Psoas muscle (tissue), 8 donors: Measurements from ENCODE around the gene NOX5. TPM values are rescaled to one million over a fixed set of nuclear protein-coding genes. Genes with fewer than 3 reads are reported as not detected.

Experiments
- ATAC-seq, 4 donors: fragments of 200-7000 bp; cut with Tn5 transposase; one replicate each; pipeline ENCODE4 v1.9.1; 2020; ENCODE audit warnings: moderate library complexity in 3 of 4, mild to moderate bottlenecking in 2 of 4
- DNase-seq, 2 donors: peaks; one replicate each; pipeline ENCODE4 v3.0.0-alpha.2; 2020
- H3K27ac ChIP-seq: fragments of 200-600 bp; one replicate; pipeline ENCODE4 v1.8.0; 2022
- H3K27me3 ChIP-seq, 3 donors: fragments of 200-600 bp in 1 of 3; one replicate each; pipeline versions ENCODE4 v1.6.1 to v1.8.0; 2013 to 2022; ENCODE audit warnings: low read length in 2 of 3, mild to moderate bottlenecking in 2 of 3, moderate library complexity in 1 of 3; ENCODE audit not compliant: insufficient read depth in 3 of 3
- H3K36me3 ChIP-seq, 2 donors: fragments of 200-600 bp in 1 of 2; one replicate each; pipeline versions ENCODE4 v1.6.1 to v1.8.0; 2013 to 2022; ENCODE audit warnings: low read depth in 1 of 2, mild to moderate bottlenecking in 1 of 2, moderate library complexity in 1 of 2; ENCODE audit not compliant: insufficient read depth in 1 of 2
- H3K4me1 ChIP-seq: fragments of 200-600 bp; one replicate; pipeline ENCODE4 v1.8.0; 2022
- H3K4me3 ChIP-seq: fragments of 200-600 bp; one replicate; pipeline ENCODE4 v1.8.0; 2022; ENCODE audit warnings: mild to moderate bottlenecking
- H3K9me3 ChIP-seq: fragments of 200-600 bp; one replicate; pipeline ENCODE4 v1.8.0; 2022
- WGBS, 3 donors: extraction: QIAGEN DNeasy Blood & Tissue Kit; methylation state at CpG; one replicate each; pipeline versions ENCODE4 v1.1.6 to v1.1.7; 2013; 5-methylcytosine and 5-hydroxymethylcytosine counted together
- intact Hi-C, 2 donors: fragments of 100-400 bp; cut with DNase I; formaldehyde crosslinking; loops; one replicate each; pipeline versions ENCODE4 v1.11.0 to v1.14.2; 2022
- polyA plus RNA-seq, 3 donors: library from polyadenylated mRNA; stranded (reverse); fragments of 200-250 nt; gene quantifications; one replicate each; pipeline ENCODE4 v1.2.3, GENCODE V29; 2013
- total RNA-seq, 4 donors: library from RNA; stranded (reverse); fragmentation: NEBNext Ultra II Directional in 2 of 4; extraction: Animal tissue kit (Norgen Biotek cat#: 25700) in 2 of 4; gene quantifications; one replicate each; pipeline versions ENCODE4 v1.2.1 to v1.2.4, GENCODE V29; 2021 to 2023
- TF ChIP-seq, protein P1 (sequence below): fragments of 200-600 bp; IDR thresholded peaks from one replicate; pipeline ENCODE4 v1.8.0; 2022; ENCODE audit warnings: antibody characterized with exemption
- donor health status: healthy with polysubstance abuse.
- donor health status: DM: no; HTN: no; CAD: no; lungs with moderate emphysema.
- donor health status: Bipolar disorder and iron deficiency.
- donor health status: healthy.
- donor health status: DM: yes; HTN: yes; CAD: no.
- donor health status: DM: no; HTN: no; CAD: no.
- donor health status: DM: no; HTN: no; CAD: no.
- donor health status: DM: yes; HTN: yes; CAD: no.

The NOX5 gene
- total and polyA plus RNA-seq, 7 donors, result 0.03 to 0.13 (median 0.04) TPM; not detected in 3

- H3K4me3 ChIP-seq, result no peak overlapping the region
- peaks cover 4% of the 10 kb centered on the region for H3K9me3 ChIP-seq
- 80 to 83% (median 82%) methylated on average over 5 of the region's 5 CpGs for WGBS, 3 donors
- no peaks in the 10 kb centered on the region for H3K27me3 ChIP-seq
- H3K36me3 ChIP-seq, result no peaks in the 10 kb centered on the region
- H3K27ac ChIP-seq, result no peak overlapping the region
- ATAC-seq (no peak), DNase-seq (no peak)
- TF ChIP-seq, protein P1, sequence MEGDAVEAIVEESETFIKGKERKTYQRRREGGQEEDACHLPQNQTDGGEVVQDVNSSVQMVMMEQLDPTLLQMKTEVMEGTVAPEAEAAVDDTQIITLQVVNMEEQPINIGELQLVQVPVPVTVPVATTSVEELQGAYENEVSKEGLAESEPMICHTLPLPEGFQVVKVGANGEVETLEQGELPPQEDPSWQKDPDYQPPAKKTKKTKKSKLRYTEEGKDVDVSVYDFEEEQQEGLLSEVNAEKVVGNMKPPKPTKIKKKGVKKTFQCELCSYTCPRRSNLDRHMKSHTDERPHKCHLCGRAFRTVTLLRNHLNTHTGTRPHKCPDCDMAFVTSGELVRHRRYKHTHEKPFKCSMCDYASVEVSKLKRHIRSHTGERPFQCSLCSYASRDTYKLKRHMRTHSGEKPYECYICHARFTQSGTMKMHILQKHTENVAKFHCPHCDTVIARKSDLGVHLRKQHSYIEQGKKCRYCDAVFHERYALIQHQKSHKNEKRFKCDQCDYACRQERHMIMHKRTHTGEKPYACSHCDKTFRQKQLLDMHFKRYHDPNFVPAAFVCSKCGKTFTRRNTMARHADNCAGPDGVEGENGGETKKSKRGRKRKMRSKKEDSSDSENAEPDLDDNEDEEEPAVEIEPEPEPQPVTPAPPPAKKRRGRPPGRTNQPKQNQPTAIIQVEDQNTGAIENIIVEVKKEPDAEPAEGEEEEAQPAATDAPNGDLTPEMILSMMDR, result no peak
- intact Hi-C loops, result no loop called here
- no peaks in the 10 kb centered on the region for H3K4me1 ChIP-seq
These were observed 1.6 kb upstream of the NOX5 start for GRCh38 chr15:69012761-69013364.

DNA sequence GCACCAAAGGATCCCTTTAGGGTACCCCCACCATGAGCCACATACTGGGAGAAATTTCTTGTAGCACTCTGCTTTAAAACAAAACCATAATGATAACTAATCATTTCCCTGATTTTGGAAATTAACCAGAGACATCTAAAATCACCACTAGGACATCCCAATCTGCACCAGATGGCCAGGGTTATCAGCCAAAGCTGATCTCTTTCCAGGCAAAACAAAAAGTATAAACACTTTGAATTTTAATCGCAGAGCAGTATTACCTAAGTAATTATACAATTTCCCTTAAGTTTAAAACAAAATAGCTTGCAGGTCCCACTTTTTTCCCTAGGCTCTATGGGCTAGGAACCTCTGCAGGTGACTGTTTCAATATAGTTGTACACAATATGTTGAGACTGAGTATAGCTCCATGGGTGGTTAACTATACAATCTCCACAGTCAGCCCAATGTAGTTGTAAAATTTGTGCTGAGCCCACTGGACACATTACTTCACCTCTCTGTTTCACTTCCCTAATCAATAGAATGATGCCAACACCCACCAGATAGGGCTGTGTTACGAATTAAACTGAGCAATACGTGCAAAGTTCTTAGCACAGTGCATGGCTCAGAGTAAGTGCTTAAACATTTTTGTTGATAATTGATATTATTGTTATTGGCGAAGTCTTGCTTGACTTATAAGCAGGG lies 629 bp upstream of the NOX5 start:
- no peak overlapping the region for H3K4me3 ChIP-seq
- TF ChIP-seq, protein P1, result no peak
- H3K36me3 ChIP-seq, result no peaks in the 10 kb centered on the region
- ATAC-seq (no peak), DNase-seq (no peak)
- WGBS, 3 donors, result 90 to 96% (median 91%) methylated on average over 4 of the region's 4 CpGs
- no peaks in the 10 kb centered on the region for H3K4me1 ChIP-seq
- no peaks in the 10 kb centered on the region for H3K27me3 ChIP-seq
- H3K27ac ChIP-seq, result no peak overlapping the region
- peaks cover 4% of the 10 kb centered on the region for H3K9me3 ChIP-seq
- intact Hi-C loops, result no loop called here

GRCh38 chr15:69015591-69015990 lies 1.1 kb downstream of the NOX5 start:
- intact Hi-C loops, result no loop called here
- DNase-seq, result no peak
- H3K9me3 ChIP-seq, result no peaks in the 10 kb centered on the region
- no peak overlapping the region for H3K4me3 ChIP-seq
- no peak for ATAC-seq
- WGBS, 3 donors, result 74 to 77% (median 75%) methylated on average over 7 of the region's 7 CpGs
- no peak overlapping the region for H3K27ac ChIP-seq
- no peaks in the 10 kb centered on the region for H3K27me3 ChIP-seq
- H3K36me3 ChIP-seq, result no peaks in the 10 kb centered on the region
- no peaks in the 10 kb centered on the region for H3K4me1 ChIP-seq
- TF ChIP-seq, protein P1, result no peak

GRCh38 chr15:69016021-69016595 lies 1.6 kb downstream of the NOX5 start:
- TF ChIP-seq, protein P1, result no peak
- Histone ChIP-seq H3K4me1 (no peaks in the 10 kb centered on the region), H3K27ac (no peak overlapping the region), H3K9me3 (no peaks in the 10 kb centered on the region), H3K4me3 (no peak overlapping the region), H3K36me3 (no peaks in the 10 kb centered on the region), H3K27me3 (no peaks in the 10 kb centered on the region)
- intact Hi-C loops, result no loop called here
- ATAC-seq, result no peak
- 90 to 91% (median 90%) methylated on average over 5 of the region's 5 CpGs for WGBS, 3 donors
- DNase-seq, result no peak
